Right hindlimb (tissue), 1 donor: ENCODE data around the gene CASP7.

ENCODE experiments used
- DNase-seq: peaks from one replicate; pipeline ENCODE4 v3.0.0-alpha.2; 2018

Gene CASP7

GRCh38 chr10:113666682-113667252, 12.9 kb upstream of the CASP7 start:
- no peak for DNase-seq

GRCh38 chr10:113680190-113681111, 739 bp downstream of the CASP7 start:
- peak; percentile 28 for DNase-seq

- no peak for DNase-seq
These were observed 2.1 kb downstream of the CASP7 start for GRCh38 chr10:113681533-113682470.

- DNase-seq: no peak
These were observed 3.6 kb downstream of the CASP7 start for GRCh38 chr10:113683300-113683699.

GRCh38 chr10:113686028-113686427, 6.3 kb downstream of the CASP7 start:
- no peak for DNase-seq

- DNase-seq: no peak
These were observed 7.3 kb downstream of the CASP7 start for GRCh38 chr10:113687037-113687436.

- no peak for DNase-seq
These were observed 9.3 kb downstream of the CASP7 start for GRCh38 chr10:113689057-113689456.

- no peak for DNase-seq
These were observed 9.9 kb downstream of the CASP7 start for GRCh38 chr10:113689574-113689973.

GRCh38 chr10:113690749-113691148, 11.0 kb downstream of the CASP7 start:
- no peak for DNase-seq

- no peak for DNase-seq
These were observed 11.7 kb downstream of the CASP7 start for GRCh38 chr10:113691381-113691780.

- no peak for DNase-seq
These were observed 12.6 kb downstream of the CASP7 start for GRCh38 chr10:113692271-113692670.

- no peak for DNase-seq
These were observed 13.6 kb downstream of the CASP7 start for GRCh38 chr10:113693348-113693747.

GRCh38 chr10:113695691-113696090, 16.0 kb downstream of the CASP7 start:
- no peak for DNase-seq

- DNase-seq: no peak
These were observed 17.9 kb downstream of the CASP7 start for GRCh38 chr10:113697595-113697994.

GRCh38 chr10:113704637-113705343, 25.1 kb downstream of the CASP7 start:
- peak; percentile 47 for DNase-seq

- DNase-seq: no peak
These were observed 25.6 kb downstream of the CASP7 start for GRCh38 chr10:113705344-113705652.

- DNase-seq: no peak
These were observed 26.9 kb downstream of the CASP7 start for GRCh38 chr10:113706623-113707022.

GRCh38 chr10:113708640-113709039, 28.9 kb downstream of the CASP7 start:
- DNase-seq: no peak

- no peak for DNase-seq
These were observed 29.6 kb downstream of the CASP7 start for GRCh38 chr10:113709221-113709838.

GRCh38 chr10:113711142-113711541, 31.4 kb downstream of the CASP7 start:
- DNase-seq: no peak

- DNase-seq: no peak
These were observed 32.3 kb downstream of the CASP7 start for GRCh38 chr10:113712024-113712423.
